ENCODE results near the gene ACOX3. TPM values are rescaled to one million over a fixed set of nuclear protein-coding genes. Genes with fewer than 3 reads are reported as not detected.

The ACOX3 gene
- total RNA-seq, 1 donor from 2014 or later, result 41.5 TPM

DNA sequence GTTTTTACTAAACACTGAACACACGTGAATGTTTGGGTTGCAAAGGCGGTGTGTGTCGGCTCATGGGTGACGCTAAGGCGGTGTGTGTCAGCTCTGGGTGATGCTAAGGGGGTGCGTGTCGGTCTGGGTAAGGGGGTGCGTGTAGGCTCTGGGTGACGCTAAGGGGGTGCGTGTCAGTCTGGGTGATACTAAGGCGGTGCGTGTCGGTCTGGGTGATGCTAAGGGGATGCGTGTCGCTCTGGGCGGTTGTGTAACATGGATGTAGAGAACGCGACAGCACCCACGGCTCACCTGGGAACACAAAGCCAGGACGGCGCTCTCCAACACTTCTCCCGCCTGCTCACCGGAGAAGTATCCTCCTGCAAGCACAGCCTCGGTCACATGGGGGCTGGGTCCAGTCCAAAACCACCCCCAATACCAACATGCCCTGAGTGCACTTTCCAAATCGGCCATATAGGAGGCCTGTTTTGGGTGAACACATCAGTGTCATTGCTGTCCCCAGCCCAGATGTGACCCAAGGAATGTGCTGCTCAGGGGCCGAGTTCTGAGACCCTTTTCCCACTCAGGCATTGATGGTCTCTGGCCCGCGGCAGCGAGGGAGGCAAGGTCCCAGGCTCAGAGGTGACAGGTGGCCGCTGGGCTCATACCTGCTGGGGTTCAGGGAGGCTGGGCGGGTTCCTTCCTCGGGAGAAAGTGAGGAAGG is 67.1 kb downstream of the ACOX3 start:
- DNase-seq (ENCODE audit: low read depth), result no peak

DNA sequence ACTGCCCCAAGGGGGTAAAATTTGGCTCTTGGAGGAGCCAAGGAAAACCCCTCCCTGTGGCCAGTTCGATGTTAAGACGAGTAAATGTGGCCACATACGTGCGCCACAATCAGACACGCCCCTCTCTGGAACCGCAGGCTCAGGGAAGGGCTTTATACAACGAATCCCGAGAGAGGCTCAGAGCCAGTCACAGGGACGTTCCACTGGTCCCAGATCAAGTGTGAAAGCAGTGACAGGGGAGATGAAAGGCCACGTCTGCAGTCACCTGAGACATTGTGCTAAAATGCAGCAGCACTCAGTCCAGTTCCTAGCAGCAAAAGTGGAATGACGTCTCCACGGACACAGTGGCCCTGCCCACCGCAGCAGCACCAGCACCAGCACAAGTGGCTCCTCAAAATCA is 68.0 kb downstream of the ACOX3 start:
- no peak for DNase-seq (ENCODE audit: low read depth)

DNA sequence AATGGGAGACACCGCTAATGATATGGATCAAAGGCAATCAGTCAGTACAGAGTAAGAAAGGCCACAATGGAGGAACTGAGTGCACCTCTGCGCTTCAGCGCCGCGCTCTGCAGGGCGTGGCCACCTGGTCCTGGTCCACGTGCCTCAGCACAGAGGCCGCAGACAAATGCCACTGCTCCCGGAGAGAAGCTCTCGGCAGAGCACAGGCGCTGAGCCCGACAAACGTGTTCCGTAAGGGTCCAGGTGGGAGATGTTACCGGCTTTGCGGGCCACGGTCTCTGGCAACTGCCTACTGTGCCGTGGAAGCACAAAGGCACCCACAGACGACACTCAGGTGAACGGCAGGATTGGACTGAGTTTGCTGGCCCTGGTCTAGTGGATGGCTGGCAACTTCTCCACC is 68.9 kb downstream of the ACOX3 start:
- DNase-seq (ENCODE audit: low read depth), result no peak

DNA sequence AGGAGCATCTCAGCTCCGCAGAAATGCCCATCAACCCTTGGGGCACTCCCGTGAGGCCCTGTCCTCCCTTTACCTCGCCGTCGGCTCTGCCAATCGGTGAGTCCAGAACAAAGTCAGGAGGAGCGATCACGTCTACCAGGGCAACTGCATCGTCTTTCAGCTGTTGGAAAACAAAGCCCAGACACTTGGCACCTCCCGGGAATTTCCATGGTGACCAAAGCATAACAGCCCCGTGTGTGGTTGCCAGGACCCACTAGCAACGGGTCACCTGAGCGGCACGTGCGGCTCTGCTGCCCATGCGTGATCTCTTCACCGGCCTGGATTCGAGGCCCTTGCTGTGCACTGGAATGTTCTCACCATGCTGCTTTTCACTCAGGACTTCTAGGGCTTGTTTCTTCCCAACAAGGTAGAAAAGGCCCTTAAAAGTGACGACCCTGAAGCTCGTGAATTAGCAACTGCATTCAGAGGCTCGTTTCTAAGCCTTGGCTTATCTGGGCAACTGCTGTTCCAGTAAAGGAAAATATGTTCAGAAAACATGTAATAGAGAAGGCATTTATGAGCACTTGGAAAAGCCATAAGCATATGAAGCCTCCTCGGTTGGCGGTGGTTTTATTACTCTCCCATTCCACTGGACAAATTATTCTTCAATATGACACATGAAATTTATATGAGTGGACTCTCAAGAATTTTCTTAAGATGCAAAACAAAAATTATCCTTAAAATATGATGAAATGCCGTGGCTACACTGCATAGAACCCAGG is 69.5 kb downstream of the ACOX3 start:
- peak; percentile 26 for DNase-seq (ENCODE audit: low read depth)

DNA sequence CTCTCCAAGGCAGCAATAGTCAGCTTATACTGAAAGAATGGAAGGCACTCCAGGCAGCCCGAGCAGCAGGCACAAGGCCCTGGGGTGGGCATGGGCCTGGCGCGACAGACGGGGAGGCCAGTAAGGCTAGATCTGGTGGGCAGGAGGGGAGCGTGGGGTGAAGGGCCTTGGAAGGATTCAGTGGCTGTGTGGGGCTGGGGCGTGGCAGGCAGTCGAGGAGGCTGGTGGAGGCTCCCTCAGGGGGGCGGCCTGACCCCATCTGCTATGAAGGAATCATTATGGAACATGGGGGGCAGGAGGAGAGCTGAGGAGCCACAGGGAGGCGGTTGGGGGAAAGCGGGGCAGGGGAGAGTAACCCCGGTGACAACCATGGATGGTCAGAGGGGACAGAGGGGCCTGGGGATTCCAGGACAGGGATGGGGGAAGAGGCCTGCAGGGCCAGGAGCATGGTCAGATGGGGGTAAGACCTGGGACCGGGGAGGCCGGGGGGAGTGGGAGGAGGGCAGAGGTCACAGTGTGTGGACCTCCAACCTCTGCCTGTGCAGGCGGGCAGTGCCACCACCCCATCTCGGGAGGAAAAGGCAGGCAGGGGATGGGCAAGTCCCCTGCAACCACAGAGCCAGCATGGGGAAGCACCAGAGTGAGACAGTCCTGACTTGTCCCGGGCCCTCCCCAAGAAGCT is 70.3 kb downstream of the ACOX3 start:
- DNase-seq (ENCODE audit: low read depth), result no peak

DNA sequence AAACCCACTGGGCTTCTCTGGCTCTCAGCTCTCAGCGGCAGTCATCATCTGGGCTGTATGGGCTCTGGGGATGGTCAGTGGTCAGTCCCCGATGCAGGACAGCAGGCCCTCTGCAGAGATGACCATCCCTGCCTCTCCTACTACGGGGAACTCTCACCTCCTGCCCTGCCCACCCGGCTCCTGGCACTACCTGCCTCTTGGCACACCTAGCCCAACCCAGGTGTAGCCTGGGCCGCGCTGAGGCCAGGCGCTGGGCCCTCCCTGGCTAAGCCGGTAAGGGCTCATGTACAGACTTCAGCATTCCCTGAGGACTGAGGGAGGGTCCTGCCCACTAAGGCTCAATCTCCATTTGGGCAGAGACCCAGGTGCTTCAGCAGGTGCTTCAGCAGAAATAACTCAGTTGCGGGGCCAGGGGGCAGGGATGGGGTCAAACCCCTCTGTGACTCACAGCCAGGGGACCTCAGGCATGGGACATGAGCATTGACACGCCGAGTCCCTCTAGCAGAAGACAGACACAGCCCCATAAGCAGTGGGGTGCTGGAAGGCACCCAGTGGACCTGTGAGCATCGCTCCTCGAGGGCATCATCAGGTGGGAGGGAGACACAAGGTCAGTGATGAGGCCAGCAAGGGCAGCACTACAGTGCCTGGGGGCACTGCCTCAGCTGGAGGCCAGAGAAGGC is 71.0 kb downstream of the ACOX3 start:
- DNase-seq (ENCODE audit: low read depth), result no peak

DNA sequence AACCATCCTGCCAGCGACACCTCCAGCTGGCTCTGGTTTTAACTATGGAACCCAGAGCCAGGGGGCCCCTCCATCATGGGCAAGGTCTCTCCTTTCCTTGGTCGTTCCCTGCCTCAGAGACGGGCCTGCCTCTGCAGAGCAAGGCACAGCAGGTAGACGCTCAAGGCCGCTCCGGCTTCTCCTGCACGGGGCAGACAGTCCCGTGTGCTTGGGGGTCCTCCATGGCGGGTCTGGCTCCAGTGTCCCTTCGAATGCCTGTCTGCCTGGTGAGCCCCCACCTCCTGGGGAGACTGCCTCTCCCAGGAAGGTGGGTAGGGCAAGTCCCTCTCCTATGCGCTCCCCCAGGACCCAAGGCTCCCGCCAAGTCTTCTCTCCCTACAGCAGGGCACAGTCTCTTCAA is 71.5 kb downstream of the ACOX3 start:
- no peak for DNase-seq (ENCODE audit: low read depth)

DNA sequence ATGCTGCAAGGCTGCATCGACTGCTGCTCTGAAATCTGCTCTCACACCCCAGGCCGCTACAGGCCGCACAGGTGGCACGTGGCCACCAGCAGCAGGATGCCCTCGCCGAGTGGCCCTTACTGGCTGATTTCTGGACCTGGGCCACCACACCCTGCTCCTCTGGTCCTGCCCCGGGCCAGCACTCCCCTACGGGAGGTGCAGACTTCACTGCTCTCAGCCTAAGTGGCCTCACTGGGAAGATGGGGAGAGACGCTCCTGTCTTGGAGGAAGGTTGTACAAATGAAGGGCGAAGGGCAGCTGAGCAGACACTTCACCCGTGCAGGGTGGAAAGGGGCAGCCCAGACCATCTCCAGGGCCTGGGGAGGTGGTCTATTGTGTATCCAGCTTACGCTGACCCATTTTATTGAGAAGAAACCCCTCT is 72.5 kb downstream of the ACOX3 start:
- no peak for DNase-seq (ENCODE audit: low read depth)

DNA sequence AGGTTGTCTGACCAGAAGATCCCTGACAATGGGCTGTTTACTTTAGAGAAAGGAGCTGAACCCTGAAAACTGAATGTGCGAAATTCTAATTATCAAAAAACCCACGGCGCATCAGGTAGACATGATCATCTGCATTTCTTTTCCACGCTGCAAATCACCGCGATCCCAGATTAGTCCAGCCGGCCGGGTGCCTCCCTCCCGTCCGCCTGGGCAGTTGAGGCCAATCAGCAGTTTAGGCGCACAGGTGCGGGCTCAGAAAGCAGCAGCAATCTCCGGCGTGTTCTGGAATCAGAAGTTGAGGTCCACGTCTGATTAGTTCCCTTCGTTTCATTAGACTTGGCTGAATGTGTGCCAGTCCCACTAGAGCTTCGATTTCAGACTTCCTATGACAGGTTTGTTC is 73.9 kb downstream of the ACOX3 start:
- no peak for DNase-seq (ENCODE audit: low read depth)

DNA sequence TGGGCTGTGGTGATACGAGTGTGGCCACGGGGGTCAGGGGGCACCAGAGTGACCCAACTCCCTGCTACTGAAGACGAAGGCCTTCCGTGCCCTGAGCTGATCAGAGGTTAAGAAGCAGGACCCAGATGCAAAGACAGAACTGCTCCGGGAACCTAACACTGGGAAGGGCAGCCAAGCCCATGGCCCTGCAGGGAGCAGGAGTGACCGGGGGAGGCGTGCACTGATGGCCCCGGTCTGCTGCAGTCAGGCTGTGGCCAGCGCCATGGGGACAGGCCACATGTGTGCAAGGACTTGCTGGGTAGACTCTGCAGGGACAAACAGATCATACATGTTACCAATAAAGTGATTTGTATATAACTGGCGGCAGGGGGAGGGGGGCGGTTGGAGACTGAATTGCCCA is 74.6 kb downstream of the ACOX3 start:
- DNase-seq (ENCODE audit: low read depth), result no peak

DNA sequence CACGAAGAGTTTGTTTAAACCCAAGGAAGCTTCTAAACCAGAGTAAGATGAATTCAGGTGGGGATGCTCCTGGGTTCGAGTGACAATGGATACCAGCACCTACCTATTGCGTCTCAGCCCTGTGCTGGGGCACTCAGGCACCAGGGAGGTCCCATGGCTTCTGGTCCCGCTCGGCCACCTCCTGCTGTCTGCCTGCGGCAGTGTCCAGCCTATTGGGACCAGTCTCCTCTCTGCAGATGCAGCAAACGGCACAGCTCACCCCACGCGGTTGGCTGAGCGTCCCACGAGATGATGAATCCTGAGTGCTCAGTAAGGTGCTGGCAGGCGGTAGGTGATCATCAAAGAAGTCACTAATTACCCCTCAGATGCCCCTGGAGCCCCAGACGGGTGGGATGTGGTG is 75.2 kb downstream of the ACOX3 start:
- no peak for DNase-seq (ENCODE audit: low read depth)

DNA sequence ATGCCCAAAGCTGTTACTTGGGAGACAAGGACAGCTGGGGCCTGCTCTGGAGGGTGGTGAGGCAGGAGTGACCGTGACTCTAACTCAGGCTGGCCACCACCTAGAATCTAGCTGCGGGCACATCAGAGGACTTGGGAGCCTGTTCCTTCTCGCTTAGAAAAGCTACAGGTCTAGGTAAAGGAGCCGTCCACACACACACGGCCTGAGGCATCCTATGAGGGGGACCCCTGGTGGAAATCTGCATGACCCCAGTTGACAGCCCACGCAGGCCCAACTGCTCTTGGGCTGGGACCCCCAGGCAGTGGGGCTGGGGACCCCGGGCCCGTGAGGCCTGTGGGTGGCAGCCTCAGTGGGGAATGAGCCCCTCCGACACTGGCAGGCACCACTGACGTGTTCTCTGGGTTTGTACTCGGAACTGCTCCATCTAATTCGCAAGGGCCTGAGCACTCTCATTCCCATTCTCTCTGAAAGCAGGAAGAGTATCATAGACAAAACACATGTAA is 75.6 kb downstream of the ACOX3 start:
- DNase-seq (ENCODE audit: low read depth), result no peak

DNA sequence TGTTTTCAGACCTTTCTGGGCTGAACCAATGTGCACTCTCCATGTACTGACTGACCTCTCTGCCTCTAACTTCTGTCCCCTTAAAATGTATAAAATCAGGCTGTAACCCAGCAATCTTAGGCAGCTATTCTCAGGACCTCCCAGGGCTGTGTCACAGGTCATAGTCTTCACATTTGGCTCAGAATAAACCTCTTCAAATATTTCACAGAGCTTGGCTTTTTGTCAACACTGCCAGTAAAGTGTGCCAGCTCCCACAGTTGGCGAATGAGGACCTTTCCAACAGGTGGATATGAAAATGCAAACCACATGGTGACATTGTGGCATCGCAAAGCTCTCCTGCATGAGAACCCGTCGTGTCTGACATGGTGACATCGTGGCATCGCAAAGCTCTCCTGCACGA is 76.4 kb downstream of the ACOX3 start:
- no peak for DNase-seq (ENCODE audit: low read depth)

DNA sequence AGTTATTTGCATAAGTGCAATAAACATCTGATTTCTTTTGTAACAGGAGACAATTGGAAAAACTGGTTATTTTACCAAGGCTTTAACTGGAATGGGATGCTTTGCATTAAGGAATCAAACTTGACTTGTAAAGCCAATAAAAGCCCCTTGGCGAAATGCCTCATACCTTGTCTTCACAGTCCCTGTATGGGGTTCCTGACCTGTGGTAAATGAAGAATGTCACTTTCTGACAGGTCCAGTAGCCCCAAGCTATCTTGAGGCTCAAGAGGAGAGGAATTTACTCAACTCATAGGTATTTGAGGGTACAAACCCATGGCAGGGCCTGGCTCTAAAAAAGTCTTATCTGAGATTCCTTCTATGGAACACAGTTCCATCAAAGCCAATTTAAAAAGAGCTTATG is 78.0 kb downstream of the ACOX3 start:
- DNase-seq (ENCODE audit: low read depth), result no peak

DNA sequence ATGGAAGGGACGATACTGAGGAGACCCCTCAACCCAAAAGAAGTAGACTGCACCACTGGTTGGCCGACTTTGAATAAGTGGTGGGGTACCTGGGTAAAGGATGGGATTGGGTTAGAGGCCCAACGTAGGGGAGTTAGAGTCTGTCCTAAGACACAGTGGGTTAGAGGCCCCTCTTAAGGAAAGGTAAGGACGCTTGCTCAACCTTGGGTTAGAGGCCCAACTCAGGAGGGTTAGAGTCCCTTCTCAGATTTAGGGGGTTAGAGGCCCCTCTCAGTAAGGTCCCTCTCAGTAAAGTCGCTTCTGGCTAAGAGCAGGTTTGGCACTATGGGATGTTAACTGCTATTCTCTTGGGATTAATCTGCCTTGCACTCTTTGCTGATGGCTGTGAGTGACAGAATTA is 81.3 kb downstream of the ACOX3 start:
- DNase-seq (ENCODE audit: low read depth), result no peak

DNA sequence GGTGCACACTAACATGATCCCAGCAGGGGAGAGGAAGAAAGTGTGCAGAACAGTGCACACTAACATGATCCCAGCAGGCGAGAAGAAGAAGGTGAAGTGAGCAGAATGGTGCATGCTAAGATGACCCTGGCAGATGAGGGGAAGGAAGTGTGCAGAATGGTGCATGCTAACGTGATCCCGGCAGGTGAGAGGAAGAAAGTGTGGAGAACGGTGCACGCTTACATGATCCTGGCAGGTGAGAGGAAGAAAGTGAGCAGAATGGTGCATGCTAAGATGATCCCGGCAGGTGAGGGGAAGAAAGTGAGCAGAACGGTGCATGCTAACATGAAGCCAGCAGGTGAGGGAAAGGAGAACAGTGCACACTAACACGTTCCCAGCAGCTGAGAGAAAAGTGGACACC is 83.7 kb downstream of the ACOX3 start:
- no peak for DNase-seq (ENCODE audit: low read depth)

DNA sequence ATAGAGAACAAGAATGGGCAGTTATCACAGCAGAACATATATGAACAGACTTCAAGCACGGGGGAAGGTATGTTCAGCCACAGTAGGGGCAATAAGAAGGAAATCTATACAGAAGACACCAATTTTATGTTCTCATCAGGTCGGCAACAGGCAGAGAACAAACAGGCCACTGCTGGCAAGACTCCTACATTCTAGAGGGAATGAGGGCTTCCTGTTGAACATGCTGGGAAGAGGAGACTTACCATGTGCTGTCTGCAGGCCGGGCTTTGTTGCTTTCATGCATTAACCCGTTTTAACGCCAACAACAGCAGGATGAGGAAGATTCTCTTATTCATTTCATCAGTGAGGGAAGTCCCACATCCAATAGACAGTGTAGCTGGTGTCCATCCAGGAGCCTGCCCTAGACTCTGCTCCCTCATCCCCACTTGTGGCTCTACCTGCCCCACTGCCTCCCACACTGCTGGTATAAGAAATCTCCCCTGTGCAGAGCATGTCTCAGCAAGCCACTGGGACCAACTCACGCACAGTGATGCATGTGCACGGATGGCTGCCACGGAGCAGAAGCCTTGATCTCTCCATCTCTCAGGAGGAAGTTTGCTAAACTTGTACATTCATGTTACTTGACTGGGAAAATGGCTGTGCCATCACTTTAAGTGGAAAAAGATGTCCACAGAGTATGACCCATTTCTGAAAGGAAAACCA is 84.5 kb downstream of the ACOX3 start:
- DNase-seq (ENCODE audit: low read depth), result no peak

DNA sequence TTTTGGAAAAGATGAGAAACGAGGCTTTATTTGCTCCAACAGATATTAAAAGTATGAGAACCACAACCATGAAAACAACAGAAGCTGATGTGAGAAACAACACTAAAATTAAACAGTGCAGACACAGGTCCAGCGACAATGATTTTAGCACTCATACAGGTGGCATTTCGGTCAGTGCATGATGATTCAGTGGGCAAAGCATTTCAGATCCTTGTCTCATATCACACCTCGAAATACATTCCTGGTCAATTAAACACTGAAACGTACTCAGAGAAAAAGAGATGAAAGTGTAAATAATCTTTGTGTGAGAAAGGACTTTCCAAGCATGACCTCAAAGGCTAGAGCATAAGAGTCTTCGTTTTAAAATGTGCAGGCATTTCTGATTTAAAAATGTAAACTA is 85.2 kb downstream of the ACOX3 start:
- DNase-seq (ENCODE audit: low read depth), result peak; percentile 43

DNA sequence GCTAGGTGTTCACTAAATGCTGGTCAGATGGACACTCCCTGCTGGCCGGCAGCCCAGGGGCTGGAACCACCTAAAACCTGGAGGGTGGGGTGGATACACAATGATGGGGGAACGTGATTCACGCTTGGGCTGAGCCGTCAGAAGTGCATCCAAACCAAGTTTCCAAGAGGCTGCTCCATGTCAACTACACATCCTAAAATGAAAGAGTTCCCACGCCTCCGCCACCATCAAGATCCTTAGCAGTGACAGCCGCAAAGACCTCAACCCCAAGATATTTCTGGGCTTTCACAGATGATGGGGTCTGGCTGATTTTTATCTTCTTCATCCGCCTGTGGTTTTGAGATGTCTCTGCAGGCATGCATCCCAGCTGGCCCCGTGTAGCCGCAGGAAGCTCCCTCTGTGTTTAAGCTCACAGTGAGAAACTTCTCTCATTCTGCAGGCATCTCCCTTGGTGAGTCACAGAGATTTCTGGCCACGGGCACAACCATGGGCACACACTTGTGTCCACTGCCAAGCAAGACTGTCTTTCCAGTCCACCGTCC is 86.5 kb downstream of the ACOX3 start:
- DNase-seq (ENCODE audit: low read depth), result no peak

DNA sequence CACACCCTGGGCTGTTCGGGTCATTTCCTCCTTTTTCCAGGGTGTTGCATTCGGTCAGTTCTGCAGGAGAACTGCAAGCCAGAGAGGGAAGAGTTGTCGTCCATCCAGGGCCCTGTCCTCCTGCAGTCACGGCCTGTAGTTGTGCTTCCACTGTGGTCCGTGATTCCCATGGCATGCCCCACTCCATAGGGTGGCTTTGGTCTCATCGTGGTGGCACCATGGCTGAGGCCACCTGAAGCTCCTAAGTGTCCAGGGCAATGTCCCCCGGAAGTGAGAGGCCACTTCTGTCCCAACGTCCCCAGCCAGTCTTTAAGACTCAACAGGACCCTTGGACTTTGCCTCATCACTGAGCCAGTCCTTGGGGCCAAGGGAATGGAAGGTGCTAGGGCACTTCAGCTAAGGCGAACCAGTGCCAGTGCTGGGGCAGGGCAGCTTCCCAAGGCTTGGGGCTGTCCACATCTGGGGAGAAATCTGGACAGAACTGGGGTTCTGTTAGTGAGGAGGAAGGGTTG is 87.3 kb downstream of the ACOX3 start:
- no peak for DNase-seq (ENCODE audit: low read depth)

All from renal cortical epithelial cell (primary cell).